Neural cell (in vitro differentiated cells): ENCODE results near the gene SLC25A21.

Source experiments
- EP300 ChIP-seq: fragments of 450-650 bp; conservative IDR thresholded peaks from 2 replicates; pipeline ENCODE4 v1.6.1; 2014; ENCODE audit warnings: antibody characterized with exemption, mild to moderate bottlenecking, moderate library complexity; ENCODE audit not compliant: poor library complexity, severe bottlenecking
- EZH2 ChIP-seq: fragments of 200-600, 300-800 bp; shearing (Covaris generic), sonication (generic); IDR thresholded peaks from 2 replicates; pipeline ENCODE4 v1.6.1; 2014; ENCODE audit warnings: antibody characterized with exemption, low read length, borderline replicate concordance, mild to moderate bottlenecking; ENCODE audit not compliant: insufficient read depth, poor library complexity, severe bottlenecking
- POLR2AphosphoS5 ChIP-seq: IDR thresholded peaks from 2 replicates; pipeline ENCODE4 v1.6.1; 2012
- TF ChIP-seq, protein P1 (sequence below): fragments of 450-650 bp; IDR thresholded peaks from 2 replicates; pipeline ENCODE4 v1.5.1; 2014; ENCODE audit warnings: antibody characterized with exemption, mild to moderate bottlenecking, moderate library complexity; ENCODE audit not compliant: poor library complexity, severe bottlenecking

- TF ChIP-seq, protein P1, sequence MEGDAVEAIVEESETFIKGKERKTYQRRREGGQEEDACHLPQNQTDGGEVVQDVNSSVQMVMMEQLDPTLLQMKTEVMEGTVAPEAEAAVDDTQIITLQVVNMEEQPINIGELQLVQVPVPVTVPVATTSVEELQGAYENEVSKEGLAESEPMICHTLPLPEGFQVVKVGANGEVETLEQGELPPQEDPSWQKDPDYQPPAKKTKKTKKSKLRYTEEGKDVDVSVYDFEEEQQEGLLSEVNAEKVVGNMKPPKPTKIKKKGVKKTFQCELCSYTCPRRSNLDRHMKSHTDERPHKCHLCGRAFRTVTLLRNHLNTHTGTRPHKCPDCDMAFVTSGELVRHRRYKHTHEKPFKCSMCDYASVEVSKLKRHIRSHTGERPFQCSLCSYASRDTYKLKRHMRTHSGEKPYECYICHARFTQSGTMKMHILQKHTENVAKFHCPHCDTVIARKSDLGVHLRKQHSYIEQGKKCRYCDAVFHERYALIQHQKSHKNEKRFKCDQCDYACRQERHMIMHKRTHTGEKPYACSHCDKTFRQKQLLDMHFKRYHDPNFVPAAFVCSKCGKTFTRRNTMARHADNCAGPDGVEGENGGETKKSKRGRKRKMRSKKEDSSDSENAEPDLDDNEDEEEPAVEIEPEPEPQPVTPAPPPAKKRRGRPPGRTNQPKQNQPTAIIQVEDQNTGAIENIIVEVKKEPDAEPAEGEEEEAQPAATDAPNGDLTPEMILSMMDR, result no peak
- no peak for TF ChIP-seq EZH2
- no peak for TF ChIP-seq POLR2AphosphoS5
- TF ChIP-seq EP300, result no peak
These were observed 121.3 kb downstream of the SLC25A21 start for GRCh38 chr14:37051153-37051552.
